ENCODE measurements around the gene B9D1.

The B9D1 gene

GRCh38 chr17:19342611-19343255 is 19.8 kb downstream of the B9D1 start:
- H4K20me1 ChIP-seq (ENCODE audit: insufficient read depth): no peaks in the 10 kb centered on the region
- no peaks in the 10 kb centered on the region for H3K27me3 ChIP-seq (ENCODE audit: insufficient read depth, low read depth)
- no peak overlapping the region for H3K4me3 ChIP-seq (IDR thresholded peaks at IDR 0.05; ENCODE audit: insufficient read depth, low read depth, low read length)
- H2AFZ ChIP-seq (ENCODE audit: low read depth): no peak overlapping the region
- TF ChIP-seq CTCF (conservative IDR thresholded peaks at IDR 0.05; ENCODE audit: low read depth, low read length): no peak
- H3K4me1 ChIP-seq (ENCODE audit: low read depth, poor library complexity, severe bottlenecking): peaks cover 3% of the 10 kb centered on the region
- H3K36me3 ChIP-seq (ENCODE audit: insufficient read depth): no peaks in the 10 kb centered on the region
- H3K4me2 ChIP-seq: no peak overlapping the region
- no peak overlapping the region for H3K9ac ChIP-seq
- H3K79me2 ChIP-seq (ENCODE audit: insufficient read depth, low read depth): no peaks in the 10 kb centered on the region
- H3K27ac ChIP-seq: no peak overlapping the region

- Histone ChIP-seq H3K9ac (no peak overlapping the region), H2AFZ (ENCODE audit: low read depth) (no peak overlapping the region), H3K27ac (no peak overlapping the region), H3K4me1 (ENCODE audit: low read depth, poor library complexity, severe bottlenecking) (peaks cover 3% of the 10 kb centered on the region), H3K36me3 (ENCODE audit: insufficient read depth) (no peaks in the 10 kb centered on the region), H3K79me2 (ENCODE audit: insufficient read depth, low read depth) (no peaks in the 10 kb centered on the region), H3K4me2 (no peak overlapping the region), H4K20me1 (ENCODE audit: insufficient read depth) (no peaks in the 10 kb centered on the region), H3K27me3 (ENCODE audit: insufficient read depth, low read depth) (no peaks in the 10 kb centered on the region), H3K4me3 (IDR thresholded peaks at IDR 0.05; ENCODE audit: insufficient read depth, low read depth, low read length) (no peak overlapping the region)
- TF ChIP-seq CTCF (conservative IDR thresholded peaks at IDR 0.05; ENCODE audit: low read depth, low read length): no peak
Measured at GRCh38 chr17:19341641-19342610, 20.6 kb downstream of the B9D1 start.

- no peak overlapping the region for H3K27ac ChIP-seq
- H3K9ac ChIP-seq: no peak overlapping the region
- no peak overlapping the region for H3K4me2 ChIP-seq
- no peaks in the 10 kb centered on the region for H3K79me2 ChIP-seq (ENCODE audit: insufficient read depth, low read depth)
- no peak overlapping the region for H3K4me3 ChIP-seq (IDR thresholded peaks at IDR 0.05; ENCODE audit: insufficient read depth, low read depth, low read length)
- no peak for TF ChIP-seq CTCF (conservative IDR thresholded peaks at IDR 0.05; ENCODE audit: low read depth, low read length)
- peaks cover 3% of the 10 kb centered on the region for H3K4me1 ChIP-seq (ENCODE audit: low read depth, poor library complexity, severe bottlenecking)
- H3K27me3 ChIP-seq (ENCODE audit: insufficient read depth, low read depth): no peaks in the 10 kb centered on the region
- no peaks in the 10 kb centered on the region for H4K20me1 ChIP-seq (ENCODE audit: insufficient read depth)
- H2AFZ ChIP-seq (ENCODE audit: low read depth): no peak overlapping the region
- H3K36me3 ChIP-seq (ENCODE audit: insufficient read depth): no peaks in the 10 kb centered on the region
Measured at GRCh38 chr17:19341211-19341631, 21.3 kb downstream of the B9D1 start.

GRCh38 chr17:19339341-19339815 is 23.1 kb downstream of the B9D1 start:
- Histone ChIP-seq H3K9ac (no peak overlapping the region), H2AFZ (ENCODE audit: low read depth) (no peak overlapping the region), H4K20me1 (ENCODE audit: insufficient read depth) (no peaks in the 10 kb centered on the region), H3K27ac (no peak overlapping the region), H3K79me2 (ENCODE audit: insufficient read depth, low read depth) (no peaks in the 10 kb centered on the region), H3K27me3 (ENCODE audit: insufficient read depth, low read depth) (no peaks in the 10 kb centered on the region), H3K4me2 (no peak overlapping the region), H3K4me1 (ENCODE audit: low read depth, poor library complexity, severe bottlenecking) (peaks cover 3% of the 10 kb centered on the region), H3K4me3 (IDR thresholded peaks at IDR 0.05; ENCODE audit: insufficient read depth, low read depth, low read length) (no peak overlapping the region), H3K36me3 (ENCODE audit: insufficient read depth) (no peaks in the 10 kb centered on the region)
- TF ChIP-seq CTCF (conservative IDR thresholded peaks at IDR 0.05; ENCODE audit: low read depth, low read length): no peak

Measured in KMS-11 (cell line).